Measurements from ENCODE around the gene DCLK2. TPM values are rescaled to one million over a fixed set of nuclear protein-coding genes. Genes with fewer than 3 reads are reported as not detected.

Gene DCLK2
- total RNA-seq, 1 experiment from 2014 or later, result 2.9 TPM

GRCh38 chr4:150119492-150119891 is 41.2 kb downstream of the DCLK2 start:
- CTCF ChIA-PET, result no interaction called here
- no TSS peak for BruUV-seq (replicated peaks)
- peak in 1 of 2 experiments; percentile 14 for DNase-seq

GRCh38 chr4:150123087-150123486 is 44.8 kb downstream of the DCLK2 start:
- Histone ChIP-seq H3K27me3 (replicated peaks; ENCODE audit: control insufficient read depth, insufficient read depth, low read length) (no peaks in the 10 kb centered on the region), H3K36me3 (ENCODE audit: control insufficient read depth, insufficient read depth, low read length) (no peaks in the 10 kb centered on the region), H3K9me3 (no peaks in the 10 kb centered on the region), H3K4me3 (ENCODE audit: low read depth, low read length) (no peak overlapping the region), H3K4me1 (peaks cover 13% of the 10 kb centered on the region)
- Mint-ChIP-seq H3K4me3 (ENCODE audit: unreplicated experiment) (no peak overlapping the region), H3K27me3 (ENCODE audit: insufficient read depth, unreplicated experiment) (no peaks in the 10 kb centered on the region), H3K9me3 (ENCODE audit: unreplicated experiment) (peaks cover 7% of the 10 kb centered on the region), H3K27ac (ENCODE audit: unreplicated experiment) (no peak overlapping the region), H3K4me1 (ENCODE audit: low read depth, unreplicated experiment) (no peaks in the 10 kb centered on the region), H3K36me3 (ENCODE audit: insufficient read depth, unreplicated experiment) (no peaks in the 10 kb centered on the region)
- POLR2A ChIA-PET, result no interaction called here
- BruUV-seq (replicated peaks), result no TSS peak
- DNase-seq, result no peak
- CTCF ChIA-PET, result no interaction called here
- intact Hi-C loops (cut with micrococcal nuclease; ENCODE audit: unreplicated experiment), result no loop called here
- no peak for TF ChIP-seq CTCF (IDR thresholded peaks at IDR 0.05; ENCODE audit: insufficient read depth in 1 of 2, low read depth in 1 of 2, low read length in 1 of 2, severe bottlenecking in 1 of 2, unreplicated experiment in 1 of 2)

More at GRCh38 chr4:150119492-150119891, 41.2 kb downstream of the DCLK2 start:
- Histone ChIP-seq H3K4me1 (peaks cover 13% of the 10 kb centered on the region), H3K27me3 (replicated peaks; ENCODE audit: control insufficient read depth, insufficient read depth, low read length) (no peaks in the 10 kb centered on the region), H3K9me3 (no peaks in the 10 kb centered on the region), H3K4me3 (ENCODE audit: low read depth, low read length) (no peak overlapping the region), H3K36me3 (ENCODE audit: control insufficient read depth, insufficient read depth, low read length) (no peaks in the 10 kb centered on the region)
- H3K27ac Mint-ChIP-seq (ENCODE audit: unreplicated experiment), result peak overlapping the region; percentile 50
- no peak for TF ChIP-seq CTCF (IDR thresholded peaks at IDR 0.05; ENCODE audit: insufficient read depth in 1 of 2, low read depth in 1 of 2, low read length in 1 of 2, severe bottlenecking in 1 of 2, unreplicated experiment in 1 of 2)
- intact Hi-C loops (cut with micrococcal nuclease; ENCODE audit: unreplicated experiment), result loop anchor here (2.0 kb wide), 1 partner anchor 39 kb away; no protein-coding TSS in a partner anchor
- peaks cover 14% of the 10 kb centered on the region for H3K9me3 Mint-ChIP-seq (ENCODE audit: unreplicated experiment)
- no peaks in the 10 kb centered on the region for H3K4me1 Mint-ChIP-seq (ENCODE audit: low read depth, unreplicated experiment)
- POLR2A ChIA-PET, result no interaction called here
- no peaks in the 10 kb centered on the region for H3K36me3 Mint-ChIP-seq (ENCODE audit: insufficient read depth, unreplicated experiment)
- H3K27me3 Mint-ChIP-seq (ENCODE audit: insufficient read depth, unreplicated experiment), result no peaks in the 10 kb centered on the region
- no peak overlapping the region for H3K4me3 Mint-ChIP-seq (ENCODE audit: unreplicated experiment)

- POLR2A ChIA-PET, result no interaction called here
- no TSS peak for BruUV-seq (replicated peaks)
- H3K36me3 ChIP-seq (ENCODE audit: control insufficient read depth, insufficient read depth, low read length), result no peaks in the 10 kb centered on the region
Measured at GRCh38 chr4:150123796-150124677, 45.8 kb downstream of the DCLK2 start.

More at GRCh38 chr4:150123796-150124677, 45.8 kb downstream of the DCLK2 start:
- no peak for DNase-seq
- Mint-ChIP-seq H3K4me3 (ENCODE audit: unreplicated experiment) (no peak overlapping the region), H3K4me1 (ENCODE audit: low read depth, unreplicated experiment) (no peaks in the 10 kb centered on the region), H3K9me3 (ENCODE audit: unreplicated experiment) (peaks cover 7% of the 10 kb centered on the region), H3K36me3 (ENCODE audit: insufficient read depth, unreplicated experiment) (no peaks in the 10 kb centered on the region), H3K27me3 (ENCODE audit: insufficient read depth, unreplicated experiment) (no peaks in the 10 kb centered on the region), H3K27ac (ENCODE audit: unreplicated experiment) (no peak overlapping the region)
- H3K27me3 ChIP-seq (replicated peaks; ENCODE audit: control insufficient read depth, insufficient read depth, low read length), result no peaks in the 10 kb centered on the region; the same call in 1 of the 2 replicates
- peaks cover 12% of the 10 kb centered on the region for H3K4me1 ChIP-seq
- no peaks in the 10 kb centered on the region for H3K9me3 ChIP-seq
- intact Hi-C loops (cut with micrococcal nuclease; ENCODE audit: unreplicated experiment), result no loop called here
- CTCF ChIA-PET, result no interaction called here
- TF ChIP-seq CTCF (IDR thresholded peaks at IDR 0.05; ENCODE audit: insufficient read depth in 1 of 2, low read depth in 1 of 2, low read length in 1 of 2, severe bottlenecking in 1 of 2, unreplicated experiment in 1 of 2), result no peak
- H3K4me3 ChIP-seq (ENCODE audit: low read depth, low read length), result no peak overlapping the region
